GM12878 (cell line): Measurements from ENCODE around the gene RPL22L1. TPM values are rescaled to one million over a fixed set of nuclear protein-coding genes. Genes with fewer than 3 reads are reported as not detected.

Experiments
- ATAC-seq: fragments of 200-7000 bp; cut with Tn5 transposase; 3 replicates; pipeline ENCODE4 v1.9.1; 2020; ENCODE audit warnings: mild to moderate bottlenecking, moderate library complexity
- BruUV-seq: library from RNA; stranded (reverse); fragments of 400-500 nt; replicated peaks from 2 replicates; lab custom pipeline; 2021; lab: Mats Ljungman, UMichigan
- CTCF ChIA-PET: fragments of 300-600 bp; sonication (Branson Sonifier 250); formaldehyde crosslinking; extraction: SDS; loops from one replicate; lab custom pipeline; 2021; ENCODE audit warnings: inconsistent platforms; lab: Yijun Ruan, JAX
- POLR2A ChIA-PET: fragments of 350-600 bp; formaldehyde crosslinking; extraction: SDS; loops from one replicate; lab custom pipeline; 2021; ENCODE audit warnings: inconsistent platforms; lab: Charles Lee
- RAD21 ChIA-PET: fragments of 300-600 bp; sonication (Branson Sonifier 250); formaldehyde crosslinking; loops from one replicate; lab custom pipeline; 2023; ENCODE audit warnings: antibody characterized with exemption; ENCODE audit not compliant: unreplicated experiment; lab: Charles Lee
- SMC1A ChIA-PET: fragments of 300-600 bp; sonication (Branson Sonifier 250); formaldehyde crosslinking; loops from one replicate; lab custom pipeline; 2023; ENCODE audit not compliant: unreplicated experiment, uncharacterized antibody; lab: Charles Lee
- DNase-seq: peaks from one replicate; pipeline ENCODE4 v3.0.0-alpha.2; 2011; ENCODE audit warnings: low read depth, low spot score
- FAIRE-seq: peaks from 3 replicates; lab custom pipeline; 2011; peaks lifted over from hg19 to GRCh38; lab: Jason Lieb, UNC
- H2AFZ ChIP-seq: 2 replicates; pipeline ENCODE4 v1.6.0; 2011; ENCODE audit warnings: low read depth, low read length, control low read depth; ENCODE audit not compliant: control insufficient read depth
- H3K27ac ChIP-seq: 2 replicates; pipeline ENCODE4 v1.5.1; 2011; ENCODE audit warnings: control low read depth; ENCODE audit not compliant: control insufficient read depth, insufficient read depth
- H3K27me3 ChIP-seq, 2 experiments: replicated peaks in 1 of 2; 2 replicates each; pipeline versions ENCODE4 v1.6.0 to v1.6.1; 2011; ENCODE audit warnings: low read length in 1 of 2; ENCODE audit not compliant: control insufficient read depth in 2 of 2, insufficient read depth in 2 of 2
- H3K36me3 ChIP-seq, 2 experiments: 2 replicates each; pipeline ENCODE4 v1.5.1; 2011; ENCODE audit warnings: low read length in 1 of 2; ENCODE audit not compliant: control insufficient read depth in 2 of 2, insufficient read depth in 2 of 2
- H3K4me1 ChIP-seq: 2 replicates; pipeline ENCODE4 v1.6.1; 2011; ENCODE audit warnings: mild to moderate bottlenecking, low read length, moderate library complexity, mixed read lengths; ENCODE audit not compliant: control insufficient read depth, insufficient read depth
- H3K4me2 ChIP-seq: 2 replicates; pipeline ENCODE4 v1.6.0; 2011; ENCODE audit warnings: control low read depth; ENCODE audit not compliant: control insufficient read depth, insufficient read depth
- H3K4me3 ChIP-seq: fragments of 200-600 bp; sonication (generic); 2 replicates; pipeline ENCODE4 v1.5.1; 2016
- H3K79me2 ChIP-seq: 2 replicates; pipeline ENCODE4 v1.6.0; 2011; ENCODE audit warnings: low read length; ENCODE audit not compliant: control insufficient read depth, insufficient read depth
- H3K9ac ChIP-seq: 2 replicates; pipeline ENCODE4 v1.8.0; 2011; ENCODE audit warnings: low read length, control low read depth, mixed read lengths; ENCODE audit not compliant: control insufficient read depth, insufficient read depth
- H3K9me3 ChIP-seq: replicated peaks from 3 replicates; pipeline ENCODE4 v1.5.1; 2011; ENCODE audit warnings: mild to moderate bottlenecking, low read length; ENCODE audit not compliant: control insufficient read depth, insufficient read depth
- H4K20me1 ChIP-seq: 2 replicates; pipeline ENCODE4 v1.6.0; 2011; ENCODE audit not compliant: control insufficient read depth, insufficient read depth
- ATF7 ChIP-seq: fragments of 450-650 bp; IDR thresholded peaks from 2 replicates; pipeline ENCODE4 v1.6.1; 2016; ENCODE audit warnings: low read depth, mild to moderate bottlenecking
- CHD2 ChIP-seq: IDR thresholded peaks from 2 replicates; pipeline ENCODE4 v1.6.1; 2011; ENCODE audit warnings: low read depth, low read length, improper control_type of control experiment, borderline replicate concordance
- CHD4 ChIP-seq: fragments of 200-600 bp; sonication (generic); IDR thresholded peaks from 2 replicates; pipeline ENCODE4 v1.6.1; 2016; ENCODE audit warnings: mild to moderate bottlenecking
- DPF2 ChIP-seq: fragments of 450-650 bp; IDR thresholded peaks from 2 replicates; pipeline ENCODE4 v1.6.1; 2017; ENCODE audit warnings: mild to moderate bottlenecking
- EED ChIP-seq: sonication (generic); IDR thresholded peaks from 2 replicates; pipeline ENCODE4 v1.6.1; 2016; ENCODE audit warnings: antibody characterized with exemption, low read depth
- NR2C2 ChIP-seq: IDR thresholded peaks from 2 replicates; pipeline ENCODE4 v1.6.1; 2011; ENCODE audit warnings: borderline replicate concordance, low read depth; ENCODE audit not compliant: control insufficient read depth, insufficient read length
- PAX5 ChIP-seq: IDR thresholded peaks from 2 replicates; pipeline ENCODE4 v1.6.1; 2011; ENCODE audit warnings: low read depth, low read length, borderline replicate concordance
- PML ChIP-seq: IDR thresholded peaks from 2 replicates; pipeline ENCODE4 v1.6.1; 2012; ENCODE audit warnings: low read length, inconsistent platforms
- RB1 ChIP-seq: fragments of 450-650 bp; formaldehyde crosslinking; IDR thresholded peaks from 2 replicates; pipeline ENCODE4 v1.6.1; 2017; ENCODE audit warnings: mild to moderate bottlenecking, borderline replicate concordance
- SMAD5 ChIP-seq: IDR thresholded peaks from 2 replicates; pipeline ENCODE4 v1.6.1; 2016; ENCODE audit warnings: antibody characterized with exemption, low read depth
- STAT3 ChIP-seq: IDR thresholded peaks from 2 replicates; pipeline ENCODE4 v1.6.1; 2011; ENCODE audit warnings: low read depth, low read length, improper control_type of control experiment
- YBX1 ChIP-seq: fragments of 450-650 bp; IDR thresholded peaks from 2 replicates; pipeline ENCODE4 v1.6.1; 2016; ENCODE audit warnings: antibody characterized with exemption
- YY1 ChIP-seq: IDR thresholded peaks from 2 replicates; pipeline ENCODE4 v1.6.1; 2011; ENCODE audit warnings: low read depth, mild to moderate bottlenecking, low read length
- WGBS: methylation state at CpG from one replicate; pipeline ENCODE4 v1.1.6; 2016; ENCODE audit warnings: low lambda C conversion rate; ENCODE audit not compliant: insufficient replicate concordance, insufficient coverage; ENCODE audit errors: missing lambda C conversion rate; 5-methylcytosine and 5-hydroxymethylcytosine counted together
- in situ Hi-C: fragments of 300-500 bp; cut with MboI; formaldehyde crosslinking; loops from 9 replicates; pipeline ENCODE4 v1.14.3; 2018; ENCODE audit warnings: mixed read lengths
- intact Hi-C: fragments of 100-400 bp; cut with micrococcal nuclease; formaldehyde crosslinking; loops from one replicate; pipeline ENCODE4 v1.14.2; 2022; ENCODE audit not compliant: unreplicated experiment
- polyA plus RNA-seq, 11 experiments: library from polyadenylated mRNA; depleted of rRNA in 4 of 11; unstranded in 6 of 11; stranded (reverse) in 5 of 11; fragments of >200 nt; fragmentation: Nextera tagmentation in 4 of 11; fragmentation: Illumina TruSeq in 1 of 11; extraction: Ambion mirVana in 4 of 11; extraction: Trizol in 1 of 11; gene quantifications; 1 replicate in 1 of 11; 2 replicates in 10 of 11; pipeline versions ENCODE4 v1.2.1 to v1.2.3, GENCODE V29; 2011 to 2016; ENCODE audit warnings: inconsistent platforms in 2 of 11, missing spikeins in 2 of 11, low read depth in 1 of 11
- total RNA-seq, 4 experiments: library from RNA; depleted of rRNA in 3 of 4; stranded (reverse); fragments of >200 nt in 3 of 4; fragmentation: Illumina TruSeq in 1 of 4; extraction: Trizol in 1 of 4; gene quantifications; 2 replicates each; pipeline versions ENCODE4 v1.2.1 to v1.2.3, GENCODE V29; 2013 to 2021
- TF ChIP-seq, protein P1 (sequence below): fragments of 450-650 bp; IDR thresholded peaks from 2 replicates; pipeline ENCODE4 v1.6.1; 2016; ENCODE audit warnings: mild to moderate bottlenecking
- TF ChIP-seq, protein P2 (sequence below): fragments of 450-650 bp; IDR thresholded peaks from 2 replicates; pipeline ENCODE4 v1.6.1; 2014; ENCODE audit warnings: mild to moderate bottlenecking
- TF ChIP-seq, protein P3 (sequence below): IDR thresholded peaks from 2 replicates; pipeline ENCODE4 v1.6.1; 2012; ENCODE audit warnings: low read depth, low read length, improper control_type of control experiment
- TF ChIP-seq, protein P4 (sequence below): IDR thresholded peaks from 2 replicates; pipeline ENCODE4 v1.6.1; 2012; ENCODE audit warnings: mild to moderate bottlenecking, low read depth, low read length
- TF ChIP-seq, protein P5 (sequence below): IDR thresholded peaks from 2 replicates; pipeline ENCODE4 v1.6.1; 2012; ENCODE audit warnings: low read length, inconsistent platforms

RPL22L1 gene
- total and polyA plus RNA-seq, 10 of the 15 experiments (the other 5 are each of a cell fraction or from before 2014, with no cell fraction given), result 203 to 803 (median 422) TPM

DNA sequence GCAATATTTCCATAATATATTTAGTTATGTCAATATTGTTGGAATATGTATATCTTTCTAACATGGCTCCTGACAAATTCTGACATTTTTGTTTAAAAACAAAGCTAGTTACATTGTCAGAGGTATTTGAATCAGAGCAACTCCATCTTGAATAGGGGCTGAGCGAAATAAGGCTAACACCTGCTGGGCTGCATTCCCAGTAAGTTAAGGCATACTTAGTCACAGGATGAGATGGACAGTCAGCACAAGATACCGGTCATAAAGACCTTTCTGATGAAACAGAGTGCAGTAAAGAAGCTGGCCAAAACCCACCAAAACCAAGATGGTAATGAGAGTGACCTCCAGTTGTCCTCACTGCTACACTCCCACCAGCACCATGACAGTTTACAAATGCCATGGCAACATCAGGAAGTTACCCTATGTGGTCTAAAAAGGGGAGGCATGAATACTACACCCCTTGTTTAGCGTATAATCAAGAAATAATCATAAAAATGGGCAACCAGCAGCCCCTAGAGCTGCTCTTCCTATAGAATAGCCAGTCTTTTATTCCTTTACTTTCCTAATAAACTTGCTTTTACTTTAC, 30.4 kb downstream of the RPL22L1 start:
- no peaks in the 10 kb centered on the region for H3K4me1 ChIP-seq
- CTCF ChIA-PET, result interaction anchor here (0.7 to 1.4 kb wide), 2 partner anchors 9 to 426 kb away, joined by 3 read pairs; no protein-coding TSS in a partner anchor
- no TSS peak for BruUV-seq
- FAIRE-seq (no peak), ATAC-seq (no peak), DNase-seq (no peak)
- POLR2A ChIA-PET, result no interaction called here
- H3K36me3 ChIP-seq, result no peaks in the 10 kb centered on the region
- H4K20me1 ChIP-seq, result no peaks in the 10 kb centered on the region
- H3K27me3 ChIP-seq, result peaks cover 0 to 7% of the 10 kb centered on the region in 2 experiments; a peak in 2 of 4 replicates
- no peak overlapping the region for H3K4me2 ChIP-seq
- no peaks in the 10 kb centered on the region for H3K9me3 ChIP-seq
- intact Hi-C loops (no loop called here), in situ Hi-C loops (no loop called here)
- H3K9ac ChIP-seq, result no peak overlapping the region
- 29% methylated on average over 3 of the region's 3 CpGs for WGBS
- RAD21 ChIA-PET, result no interaction called here
- H2AFZ ChIP-seq, result no peak overlapping the region
- H3K79me2 ChIP-seq, result no peaks in the 10 kb centered on the region
- SMC1A ChIA-PET, result interaction anchor here (1.5 kb wide), 1 partner anchor 10 kb away, joined by 3 read pairs; no protein-coding TSS in a partner anchor
- no peak overlapping the region for H3K27ac ChIP-seq
- no peak overlapping the region for H3K4me3 ChIP-seq
- TF ChIP-seq ATF7 (no peak), YBX1 (no peak), SMAD5 (no peak), RB1 (no peak), CHD4 (no peak), STAT3 (no peak), YY1 (no peak), NR2C2 (no peak), PML (no peak), EED (no peak), PAX5 (no peak), DPF2 (no peak), CHD2 (no peak)
- TF ChIP-seq, protein P1, sequence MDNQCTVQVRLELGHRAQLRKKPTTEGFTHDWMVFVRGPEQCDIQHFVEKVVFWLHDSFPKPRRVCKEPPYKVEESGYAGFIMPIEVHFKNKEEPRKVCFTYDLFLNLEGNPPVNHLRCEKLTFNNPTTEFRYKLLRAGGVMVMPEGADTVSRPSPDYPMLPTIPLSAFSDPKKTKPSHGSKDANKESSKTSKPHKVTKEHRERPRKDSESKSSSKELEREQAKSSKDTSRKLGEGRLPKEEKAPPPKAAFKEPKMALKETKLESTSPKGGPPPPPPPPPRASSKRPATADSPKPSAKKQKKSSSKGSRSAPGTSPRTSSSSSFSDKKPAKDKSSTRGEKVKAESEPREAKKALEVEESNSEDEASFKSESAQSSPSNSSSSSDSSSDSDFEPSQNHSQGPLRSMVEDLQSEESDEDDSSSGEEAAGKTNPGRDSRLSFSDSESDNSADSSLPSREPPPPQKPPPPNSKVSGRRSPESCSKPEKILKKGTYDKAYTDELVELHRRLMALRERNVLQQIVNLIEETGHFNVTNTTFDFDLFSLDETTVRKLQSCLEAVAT, result no peak
- TF ChIP-seq, protein P2, sequence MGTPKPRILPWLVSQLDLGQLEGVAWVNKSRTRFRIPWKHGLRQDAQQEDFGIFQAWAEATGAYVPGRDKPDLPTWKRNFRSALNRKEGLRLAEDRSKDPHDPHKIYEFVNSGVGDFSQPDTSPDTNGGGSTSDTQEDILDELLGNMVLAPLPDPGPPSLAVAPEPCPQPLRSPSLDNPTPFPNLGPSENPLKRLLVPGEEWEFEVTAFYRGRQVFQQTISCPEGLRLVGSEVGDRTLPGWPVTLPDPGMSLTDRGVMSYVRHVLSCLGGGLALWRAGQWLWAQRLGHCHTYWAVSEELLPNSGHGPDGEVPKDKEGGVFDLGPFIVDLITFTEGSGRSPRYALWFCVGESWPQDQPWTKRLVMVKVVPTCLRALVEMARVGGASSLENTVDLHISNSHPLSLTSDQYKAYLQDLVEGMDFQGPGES, result no peak
- TF ChIP-seq, protein P3, sequence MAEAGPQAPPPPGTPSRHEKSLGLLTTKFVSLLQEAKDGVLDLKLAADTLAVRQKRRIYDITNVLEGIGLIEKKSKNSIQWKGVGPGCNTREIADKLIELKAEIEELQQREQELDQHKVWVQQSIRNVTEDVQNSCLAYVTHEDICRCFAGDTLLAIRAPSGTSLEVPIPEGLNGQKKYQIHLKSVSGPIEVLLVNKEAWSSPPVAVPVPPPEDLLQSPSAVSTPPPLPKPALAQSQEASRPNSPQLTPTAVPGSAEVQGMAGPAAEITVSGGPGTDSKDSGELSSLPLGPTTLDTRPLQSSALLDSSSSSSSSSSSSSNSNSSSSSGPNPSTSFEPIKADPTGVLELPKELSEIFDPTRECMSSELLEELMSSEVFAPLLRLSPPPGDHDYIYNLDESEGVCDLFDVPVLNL, result no peak
- TF ChIP-seq, protein P4, sequence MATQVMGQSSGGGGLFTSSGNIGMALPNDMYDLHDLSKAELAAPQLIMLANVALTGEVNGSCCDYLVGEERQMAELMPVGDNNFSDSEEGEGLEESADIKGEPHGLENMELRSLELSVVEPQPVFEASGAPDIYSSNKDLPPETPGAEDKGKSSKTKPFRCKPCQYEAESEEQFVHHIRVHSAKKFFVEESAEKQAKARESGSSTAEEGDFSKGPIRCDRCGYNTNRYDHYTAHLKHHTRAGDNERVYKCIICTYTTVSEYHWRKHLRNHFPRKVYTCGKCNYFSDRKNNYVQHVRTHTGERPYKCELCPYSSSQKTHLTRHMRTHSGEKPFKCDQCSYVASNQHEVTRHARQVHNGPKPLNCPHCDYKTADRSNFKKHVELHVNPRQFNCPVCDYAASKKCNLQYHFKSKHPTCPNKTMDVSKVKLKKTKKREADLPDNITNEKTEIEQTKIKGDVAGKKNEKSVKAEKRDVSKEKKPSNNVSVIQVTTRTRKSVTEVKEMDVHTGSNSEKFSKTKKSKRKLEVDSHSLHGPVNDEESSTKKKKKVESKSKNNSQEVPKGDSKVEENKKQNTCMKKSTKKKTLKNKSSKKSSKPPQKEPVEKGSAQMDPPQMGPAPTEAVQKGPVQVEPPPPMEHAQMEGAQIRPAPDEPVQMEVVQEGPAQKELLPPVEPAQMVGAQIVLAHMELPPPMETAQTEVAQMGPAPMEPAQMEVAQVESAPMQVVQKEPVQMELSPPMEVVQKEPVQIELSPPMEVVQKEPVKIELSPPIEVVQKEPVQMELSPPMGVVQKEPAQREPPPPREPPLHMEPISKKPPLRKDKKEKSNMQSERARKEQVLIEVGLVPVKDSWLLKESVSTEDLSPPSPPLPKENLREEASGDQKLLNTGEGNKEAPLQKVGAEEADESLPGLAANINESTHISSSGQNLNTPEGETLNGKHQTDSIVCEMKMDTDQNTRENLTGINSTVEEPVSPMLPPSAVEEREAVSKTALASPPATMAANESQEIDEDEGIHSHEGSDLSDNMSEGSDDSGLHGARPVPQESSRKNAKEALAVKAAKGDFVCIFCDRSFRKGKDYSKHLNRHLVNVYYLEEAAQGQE, result no peak
- TF ChIP-seq, protein P5, sequence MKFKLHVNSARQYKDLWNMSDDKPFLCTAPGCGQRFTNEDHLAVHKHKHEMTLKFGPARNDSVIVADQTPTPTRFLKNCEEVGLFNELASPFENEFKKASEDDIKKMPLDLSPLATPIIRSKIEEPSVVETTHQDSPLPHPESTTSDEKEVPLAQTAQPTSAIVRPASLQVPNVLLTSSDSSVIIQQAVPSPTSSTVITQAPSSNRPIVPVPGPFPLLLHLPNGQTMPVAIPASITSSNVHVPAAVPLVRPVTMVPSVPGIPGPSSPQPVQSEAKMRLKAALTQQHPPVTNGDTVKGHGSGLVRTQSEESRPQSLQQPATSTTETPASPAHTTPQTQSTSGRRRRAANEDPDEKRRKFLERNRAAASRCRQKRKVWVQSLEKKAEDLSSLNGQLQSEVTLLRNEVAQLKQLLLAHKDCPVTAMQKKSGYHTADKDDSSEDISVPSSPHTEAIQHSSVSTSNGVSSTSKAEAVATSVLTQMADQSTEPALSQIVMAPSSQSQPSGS, result no peak
